Progenitor cell of endocrine pancreas (in vitro differentiated cells): ENCODE measurements around the gene ACTRT3. TPM values are rescaled to one million over a fixed set of nuclear protein-coding genes. Genes with fewer than 3 reads are reported as not detected.

ENCODE experiments used
- DNase-seq: peaks from one replicate; pipeline ENCODE4 v3.0.0; 2021; ENCODE audit warnings: low spot score; ENCODE audit not compliant: unreplicated experiment
- H3K27ac Mint-ChIP-seq: 2 replicates; pipeline ENCODE4 v1.8.0; 2021; ENCODE audit warnings: mild to moderate bottlenecking, moderate library complexity, mixed read lengths
- H3K27me3 Mint-ChIP-seq: 2 replicates; pipeline ENCODE4 v1.8.0; 2021; ENCODE audit warnings: mixed read lengths
- H3K36me3 Mint-ChIP-seq: 2 replicates; pipeline ENCODE4 v1.8.0; 2022; ENCODE audit warnings: mixed read lengths; ENCODE audit not compliant: insufficient read depth
- H3K4me1 Mint-ChIP-seq: 2 replicates; pipeline ENCODE4 v1.8.0; 2021; ENCODE audit warnings: low read depth, mixed read lengths
- H3K4me3 Mint-ChIP-seq: 2 replicates; pipeline ENCODE4 v1.8.0; 2021; ENCODE audit warnings: low read depth, mild to moderate bottlenecking, moderate library complexity, mixed read lengths
- H3K9me3 Mint-ChIP-seq: 2 replicates; pipeline ENCODE4 v1.8.0; 2021; ENCODE audit warnings: low read depth, mixed read lengths
- total RNA-seq: library from RNA; stranded (reverse); gene quantifications from 2 replicates; pipeline ENCODE4 v1.2.1, GENCODE V29; 2021
- TF ChIP-seq, protein P1 (sequence below): fragments of 200-600 bp; sonication (generic); IDR thresholded peaks from one replicate; pipeline ENCODE4 v1.5.0; 2021; ENCODE audit warnings: antibody characterized with exemption, mild to moderate bottlenecking; ENCODE audit not compliant: unreplicated experiment

Gene ACTRT3
- total RNA-seq, 1 donor from 2014 or later, result 2.6 TPM

DNA sequence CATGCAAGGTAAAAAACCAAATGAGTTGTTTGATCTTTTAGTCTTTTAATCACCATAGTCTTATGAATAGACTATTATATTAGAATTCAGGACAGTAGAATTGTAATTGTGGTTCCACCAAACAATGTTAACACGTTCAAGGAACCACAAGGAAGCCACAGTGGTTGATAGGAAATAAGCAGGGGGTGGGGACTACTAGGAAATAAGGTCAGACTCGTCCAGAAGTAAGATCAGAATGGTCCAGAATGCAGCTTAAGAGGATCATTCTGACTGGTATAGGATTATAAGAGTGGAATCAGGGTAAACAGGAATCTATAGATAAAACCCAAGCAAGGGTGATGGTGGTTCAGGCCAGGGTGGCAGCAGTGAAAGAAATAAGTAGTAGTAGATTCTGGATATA lies 11.4 kb upstream of the ACTRT3 start:
- no peaks in the 10 kb centered on the region for H3K4me1 Mint-ChIP-seq
- H3K36me3 Mint-ChIP-seq, result peaks cover 19% of the 10 kb centered on the region
- H3K27ac Mint-ChIP-seq, result no peak overlapping the region
- H3K4me3 Mint-ChIP-seq, result no peak overlapping the region
- DNase-seq, result no peak
- TF ChIP-seq, protein P1, sequence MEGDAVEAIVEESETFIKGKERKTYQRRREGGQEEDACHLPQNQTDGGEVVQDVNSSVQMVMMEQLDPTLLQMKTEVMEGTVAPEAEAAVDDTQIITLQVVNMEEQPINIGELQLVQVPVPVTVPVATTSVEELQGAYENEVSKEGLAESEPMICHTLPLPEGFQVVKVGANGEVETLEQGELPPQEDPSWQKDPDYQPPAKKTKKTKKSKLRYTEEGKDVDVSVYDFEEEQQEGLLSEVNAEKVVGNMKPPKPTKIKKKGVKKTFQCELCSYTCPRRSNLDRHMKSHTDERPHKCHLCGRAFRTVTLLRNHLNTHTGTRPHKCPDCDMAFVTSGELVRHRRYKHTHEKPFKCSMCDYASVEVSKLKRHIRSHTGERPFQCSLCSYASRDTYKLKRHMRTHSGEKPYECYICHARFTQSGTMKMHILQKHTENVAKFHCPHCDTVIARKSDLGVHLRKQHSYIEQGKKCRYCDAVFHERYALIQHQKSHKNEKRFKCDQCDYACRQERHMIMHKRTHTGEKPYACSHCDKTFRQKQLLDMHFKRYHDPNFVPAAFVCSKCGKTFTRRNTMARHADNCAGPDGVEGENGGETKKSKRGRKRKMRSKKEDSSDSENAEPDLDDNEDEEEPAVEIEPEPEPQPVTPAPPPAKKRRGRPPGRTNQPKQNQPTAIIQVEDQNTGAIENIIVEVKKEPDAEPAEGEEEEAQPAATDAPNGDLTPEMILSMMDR, result no peak
- H3K9me3 Mint-ChIP-seq, result no peaks in the 10 kb centered on the region
- H3K27me3 Mint-ChIP-seq, result no peaks in the 10 kb centered on the region

DNA sequence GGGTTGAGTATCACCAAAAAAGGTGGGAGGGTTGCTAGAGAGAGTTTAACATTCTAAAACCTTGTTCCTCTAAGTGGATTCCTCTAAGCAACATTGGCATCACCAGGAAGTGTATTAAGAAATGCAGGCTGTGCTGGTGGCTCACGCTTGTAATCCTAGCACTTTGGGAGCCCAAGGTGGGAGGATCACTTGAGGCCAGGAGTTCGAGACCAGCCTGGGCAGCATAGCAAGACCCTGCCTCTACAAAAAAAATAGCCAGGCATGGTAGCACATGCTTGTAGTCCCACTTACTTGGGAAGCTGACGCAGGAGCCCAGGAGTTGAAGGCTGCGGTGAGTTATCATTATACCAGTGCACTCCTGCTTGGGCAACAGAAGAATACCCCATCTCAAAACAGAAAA lies 8.5 kb upstream of the ACTRT3 start:
- TF ChIP-seq, protein P1, result no peak
- Mint-ChIP-seq H3K36me3 (peaks cover 19% of the 10 kb centered on the region), H3K27me3 (no peaks in the 10 kb centered on the region), H3K4me3 (no peak overlapping the region), H3K27ac (no peak overlapping the region), H3K9me3 (no peaks in the 10 kb centered on the region), H3K4me1 (peaks cover 13% of the 10 kb centered on the region)
- no peak for DNase-seq

DNA sequence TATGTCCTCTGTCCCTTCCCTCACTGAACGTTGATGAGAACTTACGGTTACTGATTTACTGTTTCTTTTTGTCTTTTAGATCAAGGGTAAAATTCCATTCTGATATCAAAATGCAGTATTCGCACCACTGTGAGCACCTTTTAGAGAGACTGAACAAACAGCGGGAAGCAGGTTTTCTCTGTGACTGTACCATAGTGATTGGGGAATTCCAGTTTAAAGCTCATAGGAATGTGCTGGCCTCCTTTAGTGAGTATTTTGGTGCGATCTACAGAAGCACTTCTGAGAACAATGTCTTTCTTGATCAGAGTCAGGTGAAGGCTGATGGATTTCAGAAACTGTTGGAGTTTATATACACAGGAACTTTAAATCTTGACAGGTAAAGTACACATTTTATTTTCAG lies 4.8 kb upstream of the ACTRT3 start:
- no peaks in the 10 kb centered on the region for H3K27me3 Mint-ChIP-seq
- H3K36me3 Mint-ChIP-seq, result peaks cover 10% of the 10 kb centered on the region
- DNase-seq, result no peak
- TF ChIP-seq, protein P1, result no peak
- H3K4me3 Mint-ChIP-seq, result peak overlapping the region; percentile 99
- H3K27ac Mint-ChIP-seq, result peak overlapping the region; percentile 99
- no peaks in the 10 kb centered on the region for H3K9me3 Mint-ChIP-seq
- H3K4me1 Mint-ChIP-seq, result peaks cover 16% of the 10 kb centered on the region

DNA sequence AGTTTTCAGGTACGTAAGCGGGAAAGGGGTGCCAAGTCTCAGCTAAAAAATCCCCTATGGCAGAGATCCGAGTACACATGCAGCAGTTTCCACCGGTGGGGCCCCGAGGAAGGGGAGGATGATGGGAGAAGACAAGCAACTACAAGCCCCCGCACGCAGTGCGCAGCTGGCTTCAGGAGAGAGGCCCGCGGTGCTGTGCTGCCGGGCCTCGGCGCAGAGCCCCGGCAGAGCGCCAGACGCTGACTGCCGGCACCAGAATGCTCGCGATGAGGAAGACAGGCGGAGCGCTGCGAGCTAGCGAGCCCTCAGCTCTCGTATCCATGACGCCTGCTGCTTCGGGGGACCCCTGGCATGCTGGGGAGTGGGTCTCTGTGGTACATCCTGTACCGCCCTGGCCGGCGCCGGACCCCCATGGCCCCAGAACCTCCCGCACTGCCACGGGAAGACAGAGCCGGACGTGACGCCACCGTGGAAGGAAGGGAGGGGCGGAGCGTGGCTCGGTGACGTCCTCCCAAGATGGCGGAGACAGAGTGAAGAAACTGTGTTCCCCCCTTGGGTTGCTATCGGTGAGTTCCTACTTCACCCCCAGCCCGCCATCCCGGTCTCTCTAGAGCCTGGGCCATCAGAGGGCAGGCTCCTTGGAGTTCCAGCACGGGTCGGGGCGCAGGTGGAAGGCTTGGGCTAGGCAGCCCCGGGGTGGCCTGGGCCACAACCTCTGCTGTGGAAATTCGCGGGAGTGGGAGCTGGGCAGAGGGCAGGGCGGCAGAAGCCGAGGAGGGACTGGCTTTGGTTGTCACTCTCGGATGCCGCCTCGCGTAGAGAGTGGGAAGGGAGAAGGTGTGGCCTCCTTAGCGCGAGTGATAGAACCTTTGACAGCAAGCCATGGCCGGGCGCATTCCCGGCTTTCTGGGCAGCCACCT lies 3.8 kb upstream of the ACTRT3 start, which contains the start of gene MYNN:
MYNN (plus strand) TSS at position 500 of the 920 bp plus-strand sequence. CDS start 900 bp downstream, outside the sequence.
- DNase-seq, result peak; percentile 75
- TF ChIP-seq, protein P1, result peak; percentile 25
- Mint-ChIP-seq H3K27ac (peak within 1 kb of the TSS; percentile 99), H3K36me3 (peaks cover 8% of the 10 kb centered on the region), H3K27me3 (no peaks in the 10 kb centered on the region), H3K4me1 (peaks cover 16% of the 10 kb centered on the region), H3K9me3 (no peaks in the 10 kb centered on the region), H3K4me3 (peak within 1 kb of the TSS; percentile 99)

DNA sequence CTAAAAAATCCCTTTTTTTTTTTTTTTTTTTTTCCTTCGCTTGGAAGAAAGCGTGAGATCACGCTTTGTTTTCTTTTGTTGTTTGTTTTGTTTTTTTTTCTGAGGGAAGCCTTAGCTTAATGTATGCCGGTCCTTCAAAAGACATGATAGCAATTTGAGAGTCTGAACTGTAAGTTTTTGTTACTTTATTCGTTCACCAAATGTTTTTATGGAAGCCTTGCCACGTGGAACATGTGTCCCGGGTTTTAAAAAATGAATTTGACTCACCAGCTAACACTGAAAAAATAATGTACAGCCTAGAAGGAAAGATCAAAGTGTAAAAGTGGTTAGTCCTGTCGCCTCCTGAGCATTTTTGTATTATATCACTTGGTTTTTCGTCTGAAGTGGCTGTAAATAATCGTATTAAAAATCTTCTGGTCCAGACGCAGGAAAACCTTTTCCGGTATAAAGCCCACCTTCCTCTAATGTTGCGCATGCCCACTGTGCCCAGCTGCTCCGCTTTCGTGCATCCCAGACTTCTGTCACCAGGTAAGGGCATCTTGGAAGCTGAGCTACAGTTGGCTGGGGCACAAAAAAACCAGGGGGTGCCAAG lies 3.0 kb upstream of the ACTRT3 start:
- peak; percentile 42 for DNase-seq
- Mint-ChIP-seq H3K4me3 (peak overlapping the region; percentile 99), H3K27ac (peak overlapping the region; percentile 99), H3K27me3 (no peaks in the 10 kb centered on the region), H3K36me3 (peaks cover 6% of the 10 kb centered on the region), H3K9me3 (no peaks in the 10 kb centered on the region), H3K4me1 (peaks cover 16% of the 10 kb centered on the region)
- TF ChIP-seq, protein P1, result no peak
